Measurements from ENCODE around the gene DAP. TPM values are rescaled to one million over a fixed set of nuclear protein-coding genes. Genes with fewer than 3 reads are reported as not detected.

The DAP gene
- total and polyA plus RNA-seq, 8 donors = 9.3 to 184 (median 91.0) TPM

DNA sequence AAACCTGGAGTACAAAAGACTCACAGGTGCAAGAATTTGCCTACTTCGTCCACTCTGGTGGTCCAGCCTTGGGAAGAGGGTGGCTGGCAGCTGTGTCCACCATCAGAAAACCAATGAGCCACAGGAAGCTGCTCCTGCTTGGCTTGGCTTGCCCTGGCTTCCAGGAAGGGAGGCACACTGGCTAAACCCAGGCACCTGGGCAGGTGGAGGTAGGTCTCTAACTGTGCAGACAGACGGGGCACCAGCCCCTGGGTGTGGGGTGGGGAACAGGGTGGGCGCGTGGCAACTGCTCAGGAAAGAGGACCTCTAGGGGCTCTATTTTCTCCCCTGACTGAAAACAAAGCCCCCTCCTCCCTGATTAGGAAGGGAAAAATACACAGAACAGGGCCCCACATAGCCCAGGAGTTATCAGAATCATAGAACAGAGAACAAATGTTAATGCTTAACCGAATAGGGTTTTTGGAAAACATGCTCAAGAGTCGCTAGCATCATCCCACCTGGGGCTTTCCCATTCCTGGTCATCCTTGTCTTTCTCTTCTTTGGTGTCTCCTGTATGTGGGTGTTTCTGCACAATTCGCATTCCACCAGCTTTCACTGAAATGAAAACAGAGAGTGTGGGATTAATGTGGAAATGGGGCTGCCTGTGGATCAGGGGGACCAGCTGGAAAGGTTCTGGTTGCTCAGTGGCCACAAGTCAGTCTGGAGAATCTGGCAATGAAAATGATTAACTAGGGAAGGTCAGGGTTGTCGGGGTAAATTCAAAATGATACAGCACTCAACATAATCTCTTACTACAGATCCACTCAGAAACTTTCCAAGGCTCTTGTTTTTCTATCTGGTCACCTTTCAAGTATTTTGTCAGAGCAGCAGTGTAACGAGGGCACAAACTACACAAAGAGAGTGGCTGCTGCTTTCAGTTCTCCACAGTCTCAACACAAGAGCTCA is 13.1 kb downstream of the DAP start:
- intact Hi-C loops (cut with DNase I; ENCODE audit: low total_unique reads) = no loop called here
- Histone ChIP-seq H3K4me1 (peaks cover 45 to 96% (median 69%) of the 10 kb centered on the region in 4 donors), H3K9me3 (no peaks in the 10 kb centered on the region), H3K36me3 (peaks cover 5 to 64% (median 44%) of the 10 kb centered on the region in 4 donors), H3K27me3 (no peaks in the 10 kb centered on the region), H3K4me3 (no peak overlapping the region), H3K27ac (peak overlapping the region; percentile 73 to 86 (median 83))
- WGBS, 5 donors = 36 to 59% (median 45%) methylated on average over 9 of the region's 9 CpGs
- TF ChIP-seq CTCF (IDR thresholded peaks at IDR 0.05) (no peak), POLR2A (IDR thresholded peaks at IDR 0.05) (no peak), POLR2AphosphoS5 (IDR thresholded peaks at IDR 0.05) (no peak), EP300 (IDR thresholded peaks at IDR 0.05) (no peak)
- DNase-seq = no peak

GRCh38 chr5:10746711-10747110 is 14.3 kb downstream of the DAP start:
- Histone ChIP-seq H3K27me3 (no peaks in the 10 kb centered on the region), H3K27ac (peak overlapping the region; percentile 73 to 86 (median 83)), H3K4me1 (peaks cover 38 to 86% (median 60%) of the 10 kb centered on the region in 4 donors), H3K9me3 (no peaks in the 10 kb centered on the region), H3K36me3 (peaks cover 5 to 57% (median 45%) of the 10 kb centered on the region in 4 donors), H3K4me3 (no peak overlapping the region)
- intact Hi-C loops (cut with DNase I; ENCODE audit: low total_unique reads) = no loop called here
- WGBS, 5 donors = 25 to 68% (median 37%) methylated on average over 6 of the region's 6 CpGs
- peak; percentile 77 to 81 for DNase-seq
- TF ChIP-seq POLR2A (IDR thresholded peaks at IDR 0.05) = no peak
- no peak for TF ChIP-seq CTCF (IDR thresholded peaks at IDR 0.05)
- TF ChIP-seq POLR2AphosphoS5 (IDR thresholded peaks at IDR 0.05) = peak in 2 of 3 donors; percentile 61 to 94
- TF ChIP-seq EP300 (IDR thresholded peaks at IDR 0.05) = no peak

DNA sequence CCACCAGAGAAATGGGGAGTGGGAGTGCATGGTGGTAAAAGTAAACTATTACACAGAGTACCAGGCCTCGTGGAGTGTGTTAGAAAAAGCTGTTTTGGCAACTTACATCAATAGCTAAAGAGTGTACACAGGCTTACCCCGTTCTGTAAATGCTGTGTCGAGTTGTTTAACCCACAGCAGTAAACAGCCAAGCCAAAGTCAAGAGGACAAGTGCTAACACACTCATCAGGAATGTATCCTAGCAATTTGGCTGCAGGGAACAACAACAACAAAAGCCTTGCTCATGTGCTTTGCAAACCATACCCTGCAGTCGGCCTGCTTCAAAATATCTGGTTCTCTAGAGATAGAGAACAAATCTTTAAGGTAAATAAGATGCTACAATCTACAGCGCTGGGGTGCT is 15.9 kb downstream of the DAP start:
- Histone ChIP-seq H3K4me1 (peaks cover 28 to 71% (median 46%) of the 10 kb centered on the region in 4 donors), H3K4me3 (no peak overlapping the region), H3K27me3 (no peaks in the 10 kb centered on the region), H3K36me3 (peaks cover 5 to 64% (median 51%) of the 10 kb centered on the region in 4 donors), H3K27ac (peak overlapping the region in 4 of 5 donors; percentile 6 to 86 (median 34)), H3K9me3 (no peaks in the 10 kb centered on the region)
- intact Hi-C loops (cut with DNase I; ENCODE audit: low total_unique reads) = no loop called here
- TF ChIP-seq CTCF (IDR thresholded peaks at IDR 0.05) (no peak), POLR2AphosphoS5 (IDR thresholded peaks at IDR 0.05) (peak; percentile 2 to 68 (median 55))
- no peak for DNase-seq
- WGBS, 5 donors = 33 to 59% (median 40%) methylated on average over 5 of the region's 5 CpGs

- H3K9me3 ChIP-seq = no peaks in the 10 kb centered on the region
- DNase-seq = no peak
- intact Hi-C loops (cut with DNase I; ENCODE audit: low total_unique reads) = no loop called here
- no peaks in the 10 kb centered on the region for H3K27me3 ChIP-seq
- WGBS, 5 donors = 79 to 91% (median 83%) methylated on average over 8 of the region's 8 CpGs
- H3K36me3 ChIP-seq = peaks cover 5 to 64% (median 50%) of the 10 kb centered on the region in 4 donors
- H3K4me1 ChIP-seq = peaks cover 28 to 66% (median 44%) of the 10 kb centered on the region in 4 donors
- TF ChIP-seq EP300 (IDR thresholded peaks at IDR 0.05) (no peak), POLR2AphosphoS5 (IDR thresholded peaks at IDR 0.05) (no peak), CTCF (IDR thresholded peaks at IDR 0.05) (no peak), POLR2A (IDR thresholded peaks at IDR 0.05) (no peak)
- H3K4me3 ChIP-seq = no peak overlapping the region
- peak overlapping the region in 4 of 5 donors; percentile 6 to 86 (median 47) for H3K27ac ChIP-seq
Observed at GRCh38 chr5:10744681-10745080, 16.4 kb downstream of the DAP start.
